Occipital lobe (tissue), 2 donors: Measurements from ENCODE around the gene KIAA0825. TPM values are rescaled to one million over a fixed set of nuclear protein-coding genes. Genes with fewer than 3 reads are reported as not detected.
"Not testable (repeated sequence)": the region's sequence is repeated elsewhere in the genome, so short reads cannot be mapped to it uniquely, and the experiment has no call there.

Source experiments
- DNase-seq: peaks from one replicate; lab custom pipeline; 2025; lab: John Stamatoyannopoulos, UW
- total RNA-seq: library from RNA; depleted of rRNA; stranded (reverse); fragments of >200 nt; gene quantifications from one replicate; pipeline ENCODE4 v1.2.3, GENCODE V29; 2014

Gene KIAA0825
- total RNA-seq, 1 donor from 2014 or later, result 37.6 TPM

- not testable (repeated sequence) for DNase-seq
These were observed 45.1 kb downstream of the KIAA0825 start for GRCh38 chr5:94573349-94573748.

GRCh38 chr5:94571415-94571814 is 47.0 kb downstream of the KIAA0825 start:
- DNase-seq, result no peak

- DNase-seq, result no peak
These were observed 53.6 kb downstream of the KIAA0825 start for GRCh38 chr5:94564812-94565211.

GRCh38 chr5:94562327-94562971 is 56.0 kb downstream of the KIAA0825 start:
- DNase-seq, result no peak

- no peak for DNase-seq
These were observed 60.4 kb downstream of the KIAA0825 start for GRCh38 chr5:94558028-94558427.

- no peak for DNase-seq
These were observed 66.5 kb downstream of the KIAA0825 start for GRCh38 chr5:94551858-94552257.

GRCh38 chr5:94545870-94546625 is 72.4 kb downstream of the KIAA0825 start:
- DNase-seq, result no peak

- DNase-seq, result no peak
These were observed 73.4 kb downstream of the KIAA0825 start for GRCh38 chr5:94544875-94545547.

- no peak for DNase-seq
These were observed 74.3 kb downstream of the KIAA0825 start for GRCh38 chr5:94544031-94544650.

- no peak for DNase-seq
These were observed 77.4 kb downstream of the KIAA0825 start for GRCh38 chr5:94540856-94541494.

GRCh38 chr5:94538260-94538659 is 80.1 kb downstream of the KIAA0825 start:
- DNase-seq, result no peak

- no peak for DNase-seq
These were observed 91.7 kb downstream of the KIAA0825 start for GRCh38 chr5:94526706-94527105.

GRCh38 chr5:94524841-94525697 is 93.3 kb downstream of the KIAA0825 start:
- no peak for DNase-seq

GRCh38 chr5:94523018-94523417 is 95.4 kb downstream of the KIAA0825 start:
- no peak for DNase-seq

GRCh38 chr5:94522117-94522516 is 96.3 kb downstream of the KIAA0825 start:
- no peak for DNase-seq

GRCh38 chr5:94517490-94518488 is 100.6 kb downstream of the KIAA0825 start:
- no peak for DNase-seq

GRCh38 chr5:94516148-94516547 is 102.3 kb downstream of the KIAA0825 start:
- no peak for DNase-seq

GRCh38 chr5:94508461-94509148 is 109.8 kb downstream of the KIAA0825 start:
- no peak for DNase-seq
